Endothelial cell of umbilical vein (primary cell): ENCODE data around the gene KLF3. TPM values are rescaled to one million over a fixed set of nuclear protein-coding genes. Genes with fewer than 3 reads are reported as not detected.

ENCODE experiments used
- BruUV-seq: library from RNA; stranded (reverse); fragments of 400-500 nt; replicated peaks from 2 replicates; lab custom pipeline; 2021; lab: Mats Ljungman, UMichigan
- CTCF ChIA-PET: fragments of 300-600, 350-600 bp; sonication (Branson Sonifier 250); formaldehyde crosslinking; loops from one replicate; lab custom pipeline; 2021; ENCODE audit warnings: antibody characterized with exemption, inconsistent platforms; lab: Charles Lee
- POLR2A ChIA-PET: fragments of 300-600, 350-600 bp; sonication (Branson Sonifier 250); formaldehyde crosslinking; loops from one replicate; lab custom pipeline; 2021; ENCODE audit warnings: antibody characterized with exemption, inconsistent platforms; lab: Charles Lee
- DNase-seq: peaks from one replicate; pipeline ENCODE4 v3.0.0-alpha.2; 2011; ENCODE audit warnings: low read depth, low spot score
- FAIRE-seq: peaks from 2 replicates; lab custom pipeline; 2011; peaks lifted over from hg19 to GRCh38; lab: Jason Lieb, UNC
- H2AFZ ChIP-seq: 2 replicates; pipeline ENCODE4 v1.6.0; 2012; ENCODE audit warnings: low read depth, low read length, control low read depth, inconsistent platforms
- H3K27ac ChIP-seq: 2 replicates; pipeline ENCODE4 v1.5.1; 2011; ENCODE audit warnings: low read depth, mild to moderate bottlenecking, control low read depth, low read length, moderate library complexity; ENCODE audit not compliant: insufficient read depth
- H3K27me3 ChIP-seq, 2 experiments: 2 replicates each; pipeline versions ENCODE4 v1.6.0 to v1.6.1; 2011; ENCODE audit warnings: low read length in 2 of 2, mixed read lengths in 1 of 2; ENCODE audit not compliant: control insufficient read depth in 2 of 2, insufficient read depth in 2 of 2
- H3K36me3 ChIP-seq, 2 experiments: 2 replicates in 1 of 2; 3 replicates in 1 of 2; pipeline ENCODE4 v1.5.1; 2011; ENCODE audit warnings: low read length in 2 of 2, mild to moderate bottlenecking in 1 of 2, moderate library complexity in 1 of 2; ENCODE audit not compliant: control insufficient read depth in 2 of 2, insufficient read depth in 2 of 2; ENCODE audit errors: extremely low read depth in 1 of 2
- H3K4me1 ChIP-seq: 3 replicates; pipeline ENCODE4 v1.5.1; 2011; ENCODE audit warnings: mild to moderate bottlenecking, low read length; ENCODE audit not compliant: control insufficient read depth, insufficient read depth; ENCODE audit errors: extremely low read depth
- H3K4me2 ChIP-seq: 2 replicates; pipeline ENCODE4 v1.6.1; 2011; ENCODE audit warnings: low read length, control low read depth, mixed read lengths; ENCODE audit not compliant: insufficient read depth
- H3K4me3 ChIP-seq, 3 experiments: fragments of 200-600 bp in 1 of 3; sonication (generic), shearing (Covaris generic) in 1 of 3; replicated peaks in 1 of 3; 2 replicates each; pipeline ENCODE4 v1.5.1; 2011 to 2016; ENCODE audit warnings: control low read depth in 3 of 3, low read length in 3 of 3, mild to moderate bottlenecking in 2 of 3, inconsistent platforms in 1 of 3, low read depth in 1 of 3, moderate library complexity in 1 of 3; ENCODE audit not compliant: insufficient read depth in 1 of 3
- H3K79me2 ChIP-seq: 2 replicates; pipeline ENCODE4 v1.6.0; 2012; ENCODE audit warnings: low read length, inconsistent platforms; ENCODE audit not compliant: control insufficient read depth, insufficient read depth
- H3K9ac ChIP-seq: replicated peaks from 2 replicates; pipeline ENCODE3; 2011; ENCODE audit warnings: low read length, control low read depth; ENCODE audit not compliant: insufficient read depth; ENCODE audit errors: extremely low read depth
- H3K9me1 ChIP-seq: replicated peaks from 3 replicates; pipeline ENCODE4 v1.6.0; 2011; ENCODE audit warnings: mild to moderate bottlenecking, low read length; ENCODE audit not compliant: control insufficient read depth, insufficient read depth; ENCODE audit errors: extremely low read depth
- H3K9me3 ChIP-seq: replicated peaks from 2 replicates; pipeline ENCODE4 v1.5.1; 2012; ENCODE audit warnings: low read length, inconsistent platforms; ENCODE audit not compliant: control insufficient read depth, insufficient read depth
- H4K20me1 ChIP-seq: replicated peaks from 2 replicates; pipeline ENCODE3; 2011; ENCODE audit warnings: mild to moderate bottlenecking, low read length; ENCODE audit not compliant: control insufficient read depth, insufficient read depth; ENCODE audit errors: extremely low read depth
- CTCF ChIP-seq, 2 donors: IDR thresholded peaks; 1 replicate in 1 of 2; 2 replicates in 1 of 2; pipeline ENCODE4 v1.5.1; 2011; ENCODE audit warnings: low read length in 2 of 2, mild to moderate bottlenecking in 2 of 2, moderate library complexity in 2 of 2, control low read depth in 1 of 2, inconsistent platforms in 1 of 2, low read depth in 1 of 2; ENCODE audit not compliant: insufficient read depth in 1 of 2; ENCODE audit errors: extremely low read depth in 1 of 2
- EZH2 ChIP-seq: IDR thresholded peaks from 2 replicates; pipeline ENCODE4 v1.6.1; 2012; ENCODE audit warnings: borderline replicate concordance, low read depth, mild to moderate bottlenecking, moderate library complexity, low read length, inconsistent platforms; ENCODE audit not compliant: severe bottlenecking
- FOS ChIP-seq: IDR thresholded peaks from 2 replicates; pipeline ENCODE4 v1.6.1; 2011; ENCODE audit warnings: mild to moderate bottlenecking, low read length, moderate library complexity, borderline replicate concordance; ENCODE audit not compliant: insufficient read depth
- JUN ChIP-seq: IDR thresholded peaks from 2 replicates; pipeline ENCODE4 v1.6.1; 2011; ENCODE audit warnings: borderline replicate concordance, low read depth; ENCODE audit not compliant: insufficient read length, insufficient read depth
- MYC ChIP-seq: IDR thresholded peaks from one replicate; pipeline ENCODE4 v1.6.1; 2011; ENCODE audit warnings: mild to moderate bottlenecking, low read depth, low read length
- POLR2A ChIP-seq: IDR thresholded peaks from 2 replicates; pipeline ENCODE4 v1.6.1; 2012; ENCODE audit warnings: low read depth, mild to moderate bottlenecking, control low read depth, low read length
- dilution Hi-C: fragments of 300-500 bp; cut with MboI; formaldehyde crosslinking; loops from one replicate; pipeline ENCODE4 v1.15.0; 2019; ENCODE audit warnings: low sequenced_read_pairs; ENCODE audit not compliant: extremely low pct_ligation_motif_present
- intact Hi-C: fragments of 100-400 bp; cut with micrococcal nuclease; formaldehyde crosslinking; loops from one replicate; pipeline ENCODE4 v1.10.0; 2022
- polyA plus RNA-seq, 4 experiments: library from polyadenylated mRNA; depleted of rRNA in 3 of 4; stranded (reverse) in 3 of 4; unstranded in 1 of 4; fragments of >200 nt; gene quantifications; 2 replicates each; pipeline versions ENCODE4 v1.2.1 to v1.2.3, GENCODE V29; 2011 to 2012; ENCODE audit warnings: missing spikeins in 1 of 4
- total RNA-seq: library from RNA; stranded (reverse); gene quantifications from 2 replicates; pipeline ENCODE4 v1.2.3, GENCODE V29; 2021
- TF ChIP-seq, protein P1 (sequence below): IDR thresholded peaks from 2 replicates; pipeline ENCODE4 v1.6.1; 2011; ENCODE audit not compliant: insufficient read depth, insufficient read length

KLF3 gene
- total and polyA plus RNA-seq, 2 donors (not counting 3 experiments of a cell fraction or from before 2014, with no cell fraction given) = 27.7 to 50.5 TPM

DNA sequence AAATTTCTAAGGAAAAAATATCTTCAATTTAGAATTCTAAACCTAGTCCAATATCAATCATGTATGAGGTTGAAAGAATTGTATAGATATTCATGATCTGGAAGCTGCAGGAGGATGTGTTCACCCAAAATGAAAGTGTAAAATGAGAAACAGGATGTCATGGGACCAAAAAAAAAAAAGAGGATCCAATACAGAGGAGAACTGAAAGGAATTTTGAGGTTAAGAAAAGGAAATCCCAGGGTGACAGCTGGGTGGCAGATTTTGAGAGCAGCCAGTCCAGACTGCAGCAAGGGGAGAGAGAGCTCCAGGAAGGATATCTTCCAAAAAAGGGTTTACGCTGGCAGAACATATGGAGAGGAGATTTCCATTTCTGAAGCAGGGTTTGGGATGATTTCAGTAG lies 79.9 kb downstream of the KLF3 start:
- Histone ChIP-seq H3K27me3 (peaks cover 0 to 4% of the 10 kb centered on the region in 2 experiments), H3K4me1 (no peaks in the 10 kb centered on the region), H3K27ac (no peak overlapping the region), H3K36me3 (no peaks in the 10 kb centered on the region), H2AFZ (no peak overlapping the region), H3K9me1 (no peaks in the 10 kb centered on the region), H3K9ac (no peak overlapping the region), H4K20me1 (no peaks in the 10 kb centered on the region), H3K4me3 (no peak overlapping the region), H3K9me3 (no peaks in the 10 kb centered on the region), H3K79me2 (no peaks in the 10 kb centered on the region), H3K4me2 (no peak overlapping the region)
- no TSS peak for BruUV-seq
- FAIRE-seq (no peak), DNase-seq (no peak)
- TF ChIP-seq EZH2 (no peak), JUN (no peak), POLR2A (no peak), FOS (no peak), CTCF (IDR thresholded peaks at IDR 0.05; ENCODE audit: extremely low read depth in 1 of 2, insufficient read depth in 1 of 2, low read depth in 1 of 2, low read length in 2 of 2) (no peak), MYC (no peak)
- TF ChIP-seq, protein P1, sequence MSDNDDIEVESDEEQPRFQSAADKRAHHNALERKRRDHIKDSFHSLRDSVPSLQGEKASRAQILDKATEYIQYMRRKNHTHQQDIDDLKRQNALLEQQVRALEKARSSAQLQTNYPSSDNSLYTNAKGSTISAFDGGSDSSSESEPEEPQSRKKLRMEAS = no peak
- ChIA-PET POLR2A (no interaction called here), CTCF (interaction anchor here (1.1 kb wide), 1 partner anchor 16 kb away, joined by 3 read pairs; no protein-coding TSS in a partner anchor)
- intact Hi-C loops (no loop called here), dilution Hi-C loops (no loop called here)
